ENCODE data around the gene NGEF.

Gene NGEF

GRCh38 chr2:232892843-232893242 lies 120.2 kb downstream of the NGEF start:
- DNase-seq: no peak

GRCh38 chr2:232892221-232892620 lies 120.8 kb downstream of the NGEF start:
- no peak for DNase-seq

- DNase-seq: no peak
Measured at GRCh38 chr2:232891621-232892071, 121.4 kb downstream of the NGEF start.

DNA sequence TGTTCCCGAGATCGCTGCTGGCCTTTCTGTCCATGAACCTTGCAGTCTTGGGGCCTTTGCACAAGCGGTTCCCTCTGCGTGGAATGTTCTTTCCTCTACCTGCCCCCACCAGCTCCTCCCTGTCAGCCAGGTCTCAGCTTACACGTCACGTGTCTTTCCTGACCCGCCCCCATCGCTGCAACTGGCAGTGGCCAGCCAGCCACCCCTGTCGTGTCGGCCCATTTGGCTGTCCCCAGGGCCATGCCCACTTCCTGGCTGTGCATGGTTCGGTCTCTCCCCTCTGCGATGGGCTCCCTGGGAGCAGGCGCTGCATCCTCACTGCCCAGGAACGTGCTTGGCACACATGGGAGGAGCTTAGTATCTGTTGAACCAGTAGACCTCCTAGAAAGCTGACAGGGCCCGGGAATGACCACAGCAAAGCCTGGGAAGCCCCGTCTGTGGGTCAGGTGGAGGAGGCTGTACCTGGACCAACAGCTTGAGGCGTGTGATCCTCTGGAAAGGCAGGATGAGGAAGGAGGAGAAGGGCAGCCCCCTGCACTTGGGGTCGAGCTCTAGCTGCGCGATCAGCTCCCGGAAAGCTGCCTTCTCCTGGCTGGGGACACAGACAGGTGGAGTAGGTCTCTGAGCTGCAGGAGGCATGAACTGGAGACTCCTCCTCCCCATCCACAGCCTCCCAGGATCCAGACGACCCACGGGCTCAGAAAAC lies 122.0 kb downstream of the NGEF start:
- DNase-seq: no peak

DNA sequence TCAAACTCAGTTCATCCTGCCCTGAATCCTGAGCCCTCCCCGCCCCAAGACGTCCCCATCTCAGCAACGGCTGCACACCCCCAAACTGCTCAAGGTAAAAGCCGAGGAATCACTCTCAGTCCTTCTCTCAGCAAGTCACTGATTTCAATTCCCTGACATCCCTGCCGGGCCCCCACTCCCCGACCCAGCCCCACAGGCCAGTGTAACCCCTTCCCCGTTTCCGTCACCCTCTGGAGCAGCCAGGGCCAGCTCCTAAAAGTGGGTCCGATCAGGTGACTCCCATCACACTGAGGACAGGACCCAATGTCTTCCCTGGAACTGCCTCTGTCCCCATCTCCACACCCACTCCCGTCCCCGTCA lies 122.5 kb downstream of the NGEF start:
- DNase-seq: no peak

GRCh38 chr2:232889876-232890401 lies 123.1 kb downstream of the NGEF start:
- DNase-seq: no peak

GRCh38 chr2:232888839-232889529 lies 124.1 kb downstream of the NGEF start:
- DNase-seq: no peak

DNA sequence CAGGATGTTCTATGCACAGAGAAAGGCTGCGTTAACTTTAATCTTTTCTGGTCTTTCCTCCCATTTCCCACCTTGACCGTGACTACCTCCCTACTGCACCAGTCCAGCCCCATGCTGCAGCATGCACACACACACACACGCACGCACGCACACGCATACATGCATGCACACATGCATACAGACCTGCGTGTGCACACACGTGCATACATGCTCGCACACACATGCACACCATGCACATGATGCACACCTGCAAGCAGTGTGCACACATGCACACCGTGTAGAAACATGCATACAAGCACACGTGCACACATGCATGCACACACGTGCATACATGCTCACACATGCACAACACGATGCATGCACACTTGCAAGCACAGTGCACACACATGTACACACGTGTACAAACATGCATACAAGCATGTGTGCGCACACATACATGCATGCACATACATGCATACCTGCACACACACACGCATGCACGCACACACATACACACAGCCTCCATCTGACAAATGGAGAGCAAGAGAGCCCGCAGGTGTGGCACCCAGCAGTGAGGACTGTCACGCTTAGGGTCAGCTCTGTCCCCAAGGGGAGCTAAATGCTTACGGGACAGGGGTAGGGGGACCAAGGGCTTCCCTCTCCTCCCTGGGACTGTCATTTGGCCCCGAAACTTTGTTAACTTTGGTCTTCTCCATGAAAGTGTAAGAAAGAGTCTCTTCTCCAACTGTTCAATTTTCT lies 124.8 kb downstream of the NGEF start:
- DNase-seq: no peak

GRCh38 chr2:232887171-232887850 lies 125.7 kb downstream of the NGEF start:
- DNase-seq: no peak

DNA sequence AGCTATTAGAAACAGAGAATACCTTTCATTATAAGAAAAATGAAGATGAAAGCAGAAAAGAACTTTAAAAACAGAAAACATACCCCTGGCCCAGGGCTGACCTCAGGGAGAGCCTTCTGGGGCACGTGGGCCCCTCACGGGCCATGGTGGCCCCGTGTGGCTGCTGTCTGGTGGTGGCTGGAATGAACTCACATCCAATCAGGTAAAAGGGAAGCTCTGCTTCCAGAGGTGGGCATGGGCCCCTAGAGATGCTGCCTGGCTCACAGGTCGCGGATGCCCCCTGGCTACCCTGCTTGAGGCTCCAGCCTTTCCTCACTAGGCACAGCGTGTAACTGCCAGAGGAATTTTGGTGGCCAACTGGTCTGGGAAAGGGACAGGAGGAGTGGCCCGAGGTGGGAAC lies 126.4 kb downstream of the NGEF start:
- DNase-seq: no peak

DNA sequence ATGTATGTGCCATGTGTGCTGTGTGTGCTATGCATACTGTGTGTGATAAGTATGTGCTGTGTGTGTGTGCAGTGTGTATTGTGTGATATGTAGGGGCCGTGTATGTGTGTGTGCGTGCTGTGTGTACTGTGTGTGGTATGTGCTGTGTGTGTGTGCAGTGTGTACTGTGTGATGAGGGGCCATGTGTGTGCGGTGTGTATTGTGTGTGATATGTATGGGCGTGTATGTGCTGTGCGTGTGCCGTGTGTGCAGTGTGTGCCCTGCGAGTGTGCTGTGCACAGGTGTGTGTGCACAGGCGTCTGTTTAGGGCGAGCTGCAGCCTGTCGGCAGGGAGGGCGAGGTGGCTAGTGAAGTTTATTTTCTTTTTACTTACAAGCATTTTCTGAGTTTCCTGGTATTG lies 126.9 kb downstream of the NGEF start:
- DNase-seq: no peak

GRCh38 chr2:232885264-232885961 lies 127.6 kb downstream of the NGEF start:
- no peak for DNase-seq

- DNase-seq: no peak
Measured at GRCh38 chr2:232884549-232885263, 128.3 kb downstream of the NGEF start.

DNA sequence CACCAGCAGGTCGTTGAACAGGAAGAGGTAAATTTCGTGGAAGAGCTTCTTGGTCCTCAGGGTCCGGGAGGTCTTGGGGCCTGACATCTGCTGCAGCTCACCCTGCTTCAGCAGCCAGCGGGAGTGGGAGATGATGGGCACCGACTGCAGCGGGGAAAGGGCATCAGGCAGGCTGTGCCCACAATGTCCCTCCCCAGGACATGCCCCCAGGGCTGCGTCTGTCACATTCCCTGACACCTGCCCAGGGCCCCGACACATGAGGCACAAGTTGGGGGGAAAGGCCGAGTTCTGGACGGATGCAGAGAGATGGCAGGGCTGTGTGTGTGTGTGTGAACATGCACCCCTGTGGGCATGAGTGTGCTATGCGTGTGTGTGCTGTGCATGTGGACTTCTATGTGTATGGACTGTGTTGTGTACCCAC lies 129.0 kb downstream of the NGEF start:
- no peak for DNase-seq

DNA sequence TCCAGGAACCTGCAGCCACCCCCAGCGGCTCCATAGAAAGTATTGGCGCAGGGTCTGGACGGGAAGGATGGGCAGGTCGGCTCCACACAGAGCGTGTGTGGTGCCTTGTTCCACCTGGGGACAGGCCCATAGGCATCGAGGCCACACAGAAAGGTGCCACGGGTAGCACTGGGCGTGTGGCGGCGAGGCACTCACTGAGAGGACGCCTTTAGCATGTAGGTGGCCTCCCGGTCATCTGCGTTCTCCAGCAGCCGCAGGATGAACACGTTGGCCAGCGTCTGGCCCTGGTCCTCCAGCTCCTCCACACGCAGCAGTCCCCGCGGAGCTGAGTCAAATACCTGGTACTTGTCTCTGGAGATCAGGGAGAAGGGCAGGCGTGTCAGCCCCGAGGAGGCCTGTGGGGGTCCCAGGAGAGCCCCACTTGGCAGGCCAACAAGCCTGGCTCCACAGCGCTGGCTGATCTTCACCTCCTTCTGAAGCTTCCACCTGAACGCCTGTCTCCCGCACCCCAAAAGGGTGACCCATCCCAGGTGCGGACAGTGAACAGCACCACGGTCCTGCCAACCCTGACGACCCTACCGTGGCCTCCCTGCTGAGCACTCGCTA lies 129.8 kb downstream of the NGEF start:
- no peak for DNase-seq

- DNase-seq: no peak
Measured at GRCh38 chr2:232882505-232883115, 130.4 kb downstream of the NGEF start.

DNA sequence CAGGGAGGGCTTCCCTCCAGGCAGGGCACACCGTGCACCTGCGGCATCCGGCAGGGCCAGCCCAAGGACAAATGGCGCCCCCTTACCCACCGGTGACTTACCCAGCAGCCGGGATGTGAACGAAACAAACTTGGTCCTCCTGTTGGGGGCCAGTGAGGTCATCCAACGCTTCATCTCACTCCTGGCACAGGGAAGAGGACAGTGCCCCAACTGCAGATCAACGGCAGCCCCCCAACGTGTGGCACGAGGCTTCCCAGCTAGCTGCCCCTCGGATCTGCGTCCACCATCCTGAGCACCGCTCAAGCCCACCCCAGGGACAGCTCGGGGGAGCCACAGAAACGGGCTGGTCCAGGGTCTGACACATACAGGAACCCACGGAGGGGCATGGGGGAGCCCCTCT lies 131.0 kb downstream of the NGEF start:
- DNase-seq: no peak

- DNase-seq: no peak
Measured at GRCh38 chr2:232880764-232881351, 132.2 kb downstream of the NGEF start.

DNA sequence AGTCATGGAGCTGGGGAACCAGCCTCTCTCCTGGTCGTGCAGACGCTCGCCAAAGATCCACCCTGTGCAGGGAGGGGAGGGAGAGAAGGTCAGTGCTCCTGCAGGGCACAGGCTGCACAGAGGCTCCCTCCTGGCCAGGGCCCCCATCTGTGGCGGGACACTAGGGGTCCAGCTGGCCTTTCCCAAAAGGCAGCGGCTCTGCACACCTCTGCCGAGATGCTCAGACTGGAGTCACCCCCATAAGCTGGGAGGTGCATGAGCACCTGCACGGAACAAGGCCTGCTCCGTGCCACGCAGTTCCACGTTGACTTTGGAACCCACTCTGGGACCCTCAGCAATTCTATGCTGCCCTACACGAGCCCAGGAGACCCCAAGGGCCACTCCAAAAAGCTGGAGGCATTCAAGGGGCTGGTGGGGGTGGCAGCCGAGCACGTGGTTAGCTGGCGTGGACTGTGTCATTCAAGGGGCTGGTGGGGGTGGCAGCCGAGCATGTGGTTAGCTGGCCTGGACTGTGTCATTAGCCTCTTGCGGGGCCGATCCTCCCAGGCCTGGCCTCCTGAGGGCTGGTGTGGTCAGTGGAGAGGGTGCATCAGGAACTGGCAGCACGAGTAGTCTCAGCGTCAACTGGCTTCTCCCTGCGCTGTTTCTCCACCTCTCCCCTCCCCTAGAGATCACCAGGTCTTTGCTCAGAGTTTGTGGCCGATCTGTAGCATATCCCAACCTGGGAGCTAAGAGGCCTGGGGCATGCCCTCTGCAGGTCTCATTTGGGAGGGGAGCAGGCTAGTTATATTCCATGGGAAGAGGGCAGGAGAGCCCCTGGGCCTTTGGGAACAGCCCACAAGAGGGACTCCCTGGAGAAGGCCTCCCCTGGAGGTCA lies 133.2 kb downstream of the NGEF start:
- DNase-seq: no peak

Data from amniotic stem cell (primary cell).